Subcutaneous adipose tissue (tissue), 4 donors: Measurements from ENCODE around the gene ZMAT5. TPM values are rescaled to one million over a fixed set of nuclear protein-coding genes. Genes with fewer than 3 reads are reported as not detected.

Source experiments
- CTCF ChIP-seq: fragments of 450-650 bp; IDR thresholded peaks from one replicate; pipeline ENCODE4 v1.5.1; 2016; ENCODE audit warnings: low read depth, mild to moderate bottlenecking, control low read depth, antibody characterized with exemption, moderate library complexity
- total RNA-seq, 4 donors: library from RNA; depleted of rRNA; stranded (reverse); fragments of >200 nt; gene quantifications; one replicate each; pipeline ENCODE4 v1.1.0, GENCODE V29; 2016

Gene ZMAT5
- total RNA-seq, 4 donors from 2014 or later = 12.1 to 23.8 (median 17.0) TPM

- no peak for TF ChIP-seq CTCF
Observed at GRCh38 chr22:29788339-29789279, 21.8 kb upstream of the ZMAT5 start.

- TF ChIP-seq CTCF = no peak
Observed at GRCh38 chr22:29787371-29787980, 20.7 kb upstream of the ZMAT5 start.

- no peak for TF ChIP-seq CTCF
Observed at GRCh38 chr22:29786031-29786430, 19.2 kb upstream of the ZMAT5 start.

GRCh38 chr22:29784451-29785361 lies 17.9 kb upstream of the ZMAT5 start:
- no peak for TF ChIP-seq CTCF

- TF ChIP-seq CTCF = no peak
Observed at GRCh38 chr22:29782061-29782845, 15.4 kb upstream of the ZMAT5 start.

GRCh38 chr22:29780748-29781676 lies 14.2 kb upstream of the ZMAT5 start:
- no peak for TF ChIP-seq CTCF
